Myocyte (in vitro differentiated cells): ENCODE data around the gene TRIM37. TPM values are rescaled to one million over a fixed set of nuclear protein-coding genes. Genes with fewer than 3 reads are reported as not detected.
A peak's percentile ranks its signal among the peaks of the same experiment; 100 is the strongest.
"Not testable (repeated sequence)": the region's sequence is repeated elsewhere in the genome, so short reads cannot be mapped to it uniquely, and the experiment has no call there.

Source experiments
- DNase-seq: peaks from one replicate; pipeline ENCODE4 v3.0.0-alpha.2; 2012; ENCODE audit warnings: low read depth
- microRNA counts: library from miRNA; unstranded; fragments of <30 nt; microRNA quantifications from one replicate; lab custom pipeline; 2016
- microRNA-seq: library from miRNA; unstranded; fragments of <30 nt; microRNA quantifications from one replicate; pipeline ENCODE4, GENCODE V29; 2016
- total RNA-seq: library from RNA; depleted of rRNA; stranded (reverse); fragments of >200 nt; gene quantifications from 2 replicates; pipeline ENCODE4 v1.2.3, GENCODE V29; 2014

The TRIM37 gene
- total RNA-seq, 1 donor from 2014 or later: 75.0 TPM

DNA sequence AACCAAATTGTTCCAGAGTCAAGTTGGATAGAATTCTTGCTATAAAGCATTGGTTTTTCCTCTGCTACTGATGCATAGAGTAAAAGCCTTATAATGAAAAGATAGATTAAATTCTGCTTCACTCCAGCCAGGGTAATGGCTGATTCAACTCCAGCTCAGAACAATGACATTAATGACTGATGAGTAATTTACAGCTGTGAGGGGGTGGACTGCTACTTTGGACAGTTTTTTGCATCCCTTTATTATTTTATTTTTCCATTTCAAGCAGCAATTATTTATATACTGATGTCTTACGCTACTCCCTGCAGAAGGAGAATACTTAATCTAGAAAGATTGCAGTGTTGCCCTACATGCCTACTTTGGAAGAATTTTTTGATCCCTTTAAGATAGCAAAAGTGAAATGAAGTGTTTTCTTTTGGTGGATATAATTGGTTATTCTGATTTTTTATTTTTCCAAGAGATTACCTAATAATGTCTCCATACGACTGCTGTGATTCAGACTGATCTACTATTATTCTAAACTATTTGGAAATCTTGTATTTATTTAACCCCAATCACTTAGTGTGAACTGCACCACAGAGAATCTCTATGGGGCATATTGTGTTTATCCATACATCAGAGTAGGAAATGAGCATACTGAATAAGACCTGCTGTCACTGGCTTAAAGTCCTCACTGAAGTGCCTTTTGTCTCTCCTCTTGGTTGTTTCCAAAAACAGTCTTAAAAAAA lies 149.5 kb downstream of the TRIM37 start:
- DNase-seq: no peak

DNA sequence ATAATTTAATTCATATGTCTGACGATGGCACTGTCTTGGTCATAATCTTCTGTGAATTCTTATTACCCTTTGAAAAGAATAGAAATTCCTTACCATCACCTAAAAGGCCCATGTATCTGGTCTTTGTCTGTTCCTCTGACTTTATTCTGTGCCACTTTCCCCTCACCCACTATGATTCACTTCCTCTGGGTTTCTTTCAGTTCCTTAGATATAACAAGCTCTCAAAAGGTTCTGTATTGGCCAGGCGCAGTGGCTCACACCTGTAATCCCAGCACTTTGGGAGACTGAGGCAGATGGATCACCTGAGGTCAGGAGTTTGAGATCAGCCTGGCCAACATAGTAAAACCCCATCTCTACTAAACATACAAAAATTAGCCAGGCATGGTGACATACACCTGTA lies 152.3 kb downstream of the TRIM37 start:
- not testable (repeated sequence) for DNase-seq

DNA sequence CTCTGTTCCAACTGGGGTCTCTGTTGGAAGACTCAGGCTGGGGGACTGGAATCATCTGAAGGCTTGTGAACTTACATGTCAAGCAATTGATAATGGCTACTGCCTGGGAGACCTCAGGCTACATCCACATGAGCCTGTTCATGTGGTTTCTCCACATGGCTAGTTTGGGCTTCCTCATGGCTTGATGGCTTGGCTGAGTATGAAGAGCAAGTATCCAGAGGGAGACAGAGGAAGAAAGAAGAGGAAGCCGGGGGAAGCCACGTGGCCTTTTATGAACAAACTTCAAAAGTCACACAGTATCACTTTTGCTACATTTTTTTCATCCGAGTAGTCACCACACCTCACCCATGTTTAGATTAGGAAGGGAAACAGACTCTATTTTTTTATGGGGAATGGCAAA lies 158.9 kb downstream of the TRIM37 start:
- no peak for DNase-seq

DNA sequence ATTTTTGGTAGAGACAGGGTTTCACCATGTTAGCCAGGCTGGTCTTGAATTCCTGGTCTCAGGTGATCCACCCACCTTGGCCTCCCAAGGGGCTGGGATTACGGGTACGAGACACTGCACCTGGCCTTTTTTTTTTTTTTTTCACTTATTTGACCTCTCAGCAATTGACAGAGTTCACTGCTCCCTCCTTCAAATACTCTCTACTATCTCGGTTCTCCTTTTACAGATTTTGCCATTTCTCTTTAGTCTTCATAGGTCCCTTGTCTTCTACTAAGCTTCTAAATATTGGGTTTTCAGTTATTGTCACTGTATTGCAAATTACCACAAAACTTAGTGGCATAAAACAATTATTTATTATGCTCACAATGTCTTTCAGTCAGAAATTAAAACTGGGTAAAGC lies 159.3 kb downstream of the TRIM37 start:
- DNase-seq: no peak

DNA sequence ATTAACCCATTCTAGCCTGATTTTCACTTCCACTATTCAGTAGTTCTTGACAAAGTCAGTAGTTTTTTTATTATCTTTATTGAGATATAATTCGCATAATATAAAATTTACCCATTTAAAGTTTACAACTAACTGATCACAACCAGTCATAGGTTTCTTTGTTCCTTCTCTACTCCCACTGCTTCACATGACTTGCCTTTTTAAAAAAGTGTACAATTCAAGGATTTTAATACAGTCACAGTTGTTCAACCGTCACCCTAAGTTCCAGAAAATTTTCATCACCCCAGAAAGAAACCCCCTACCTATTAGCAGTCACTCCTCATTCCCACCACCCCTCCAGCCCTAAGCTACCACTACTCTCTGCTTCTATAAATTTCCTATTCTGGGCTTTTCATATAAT lies 162.5 kb downstream of the TRIM37 start:
- no peak for DNase-seq

DNA sequence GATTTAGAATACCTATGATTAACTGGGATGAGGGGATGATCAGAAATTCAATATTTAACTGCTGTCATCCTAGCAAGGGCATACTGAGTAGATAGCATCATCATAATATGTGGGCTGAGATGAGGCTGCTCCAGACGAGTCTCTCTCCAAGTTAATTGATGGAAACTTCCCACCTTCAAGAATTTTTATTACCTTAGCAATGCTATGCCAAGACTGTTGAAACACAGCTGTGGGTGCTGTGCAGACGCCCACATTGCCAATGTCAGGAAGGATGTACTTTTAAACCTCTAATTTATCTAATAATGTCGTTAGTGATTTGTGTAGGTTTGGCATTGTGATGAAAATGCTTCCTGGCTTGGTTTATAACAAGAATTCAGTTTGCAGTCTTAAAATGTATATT lies 170.4 kb downstream of the TRIM37 start:
- DNase-seq: no peak

DNA sequence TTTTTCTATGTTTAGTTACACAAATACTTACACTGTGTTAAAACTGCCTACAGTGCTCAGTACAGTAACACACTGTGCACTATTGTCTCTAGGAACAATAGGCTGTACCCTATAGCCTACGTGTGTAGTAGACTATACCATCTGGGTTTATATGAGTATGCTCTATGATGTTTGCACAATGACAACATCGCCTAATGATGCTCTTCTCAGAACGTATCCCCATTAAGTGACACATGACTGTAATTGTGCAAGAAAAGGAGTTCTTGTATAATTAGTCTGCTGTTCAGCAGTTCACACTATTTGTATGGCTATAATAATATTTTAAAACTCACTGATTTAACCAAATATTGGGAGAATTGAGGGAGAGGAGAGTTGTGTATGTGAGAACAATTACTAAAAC lies 173.7 kb downstream of the TRIM37 start:
- DNase-seq: no peak

MicroRNA genes within 50 kb of the gene (microRNA counts, 767-probe panel; counts per million panel counts)
- microRNA hsa-miR-301a-3p (lab: Ali Mortazavi, UCI) (not detected), microRNA hsa-miR-454-3p (lab: Ali Mortazavi, UCI) (not detected)

Small RNA genes lying within 50 kb of the gene (microRNA-seq; reads per million reads assigned to microRNA genes)
- gene MIR301A (56.4 reads per million, percentile 49 among the genes with 10 or more reads in this experiment), gene MIR454 (338 reads per million, percentile 68 among the genes with 10 or more reads in this experiment)

Other genes starting within 250 kb of the TRIM37 start
- gene SKA2, start 48.3 kb upstream of the TRIM37 start, total RNA-seq: 41.9 and 59.1 TPM in 2 replicates
- gene PRR11, start 48.9 kb upstream of the TRIM37 start, total RNA-seq: 0.47 and 0.59 TPM in 2 replicates
- 19.7 and 21.4 TPM in 2 replicates for gene SMG8, start 103.2 kb upstream of the TRIM37 start, total RNA-seq
- gene GDPD1, start 113.6 kb upstream of the TRIM37 start, total RNA-seq: 0.73 and 1.5 TPM in 2 replicates
- gene YPEL2, start 224.8 kb upstream of the TRIM37 start, total RNA-seq: 12.3 and 16.2 TPM in 2 replicates